GM18499 (cell line): Measurements from ENCODE around the gene DPM1.
"Not testable (repeated sequence)": the region's sequence is repeated elsewhere in the genome, so short reads cannot be mapped to it uniquely, and the experiment has no call there.

ENCODE experiments used
- ATAC-seq: cut with Tn5 transposase; IDR thresholded peaks from one replicate; pipeline ENCODE4 v1.9.1; 2021; ENCODE audit warnings: moderate number of reproducible peaks; ENCODE audit not compliant: insufficient read depth, unreplicated experiment

Gene DPM1

GRCh38 chr20:50980851-50981713 lies 22.8 kb upstream of the DPM1 start:
- no peak for ATAC-seq

GRCh38 chr20:50980071-50980681 lies 21.8 kb upstream of the DPM1 start:
- ATAC-seq, result no peak

GRCh38 chr20:50978533-50978932 lies 20.2 kb upstream of the DPM1 start:
- ATAC-seq, result not testable (repeated sequence)

GRCh38 chr20:50977066-50978021 lies 19.0 kb upstream of the DPM1 start:
- ATAC-seq, result no peak

- ATAC-seq, result no peak
Observed at GRCh38 chr20:50975701-50976330, 17.5 kb upstream of the DPM1 start.

GRCh38 chr20:50969912-50970311 lies 11.6 kb upstream of the DPM1 start:
- no peak for ATAC-seq

DNA sequence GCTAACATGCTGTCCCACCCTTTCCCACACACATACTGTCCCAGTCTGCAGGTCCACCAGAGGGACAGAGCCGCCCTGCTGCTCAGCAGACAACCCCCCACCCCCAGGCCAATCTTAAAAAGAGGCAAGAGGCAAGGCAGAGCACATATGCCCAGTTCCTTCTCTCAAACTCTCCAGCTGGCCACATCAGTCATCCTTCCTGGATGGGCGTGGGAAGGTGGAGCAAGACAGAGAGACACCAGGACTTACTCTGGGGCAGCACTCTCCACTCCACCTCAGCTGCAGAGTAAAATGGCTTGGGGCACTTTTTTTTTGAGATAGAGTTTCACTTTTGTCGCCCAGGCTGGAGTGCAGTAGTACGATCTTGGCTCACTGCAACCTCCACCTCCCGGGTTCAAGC lies 11.1 kb upstream of the DPM1 start:
- no peak for ATAC-seq

GRCh38 chr20:50968289-50968688 lies 10.0 kb upstream of the DPM1 start:
- ATAC-seq, result no peak

DNA sequence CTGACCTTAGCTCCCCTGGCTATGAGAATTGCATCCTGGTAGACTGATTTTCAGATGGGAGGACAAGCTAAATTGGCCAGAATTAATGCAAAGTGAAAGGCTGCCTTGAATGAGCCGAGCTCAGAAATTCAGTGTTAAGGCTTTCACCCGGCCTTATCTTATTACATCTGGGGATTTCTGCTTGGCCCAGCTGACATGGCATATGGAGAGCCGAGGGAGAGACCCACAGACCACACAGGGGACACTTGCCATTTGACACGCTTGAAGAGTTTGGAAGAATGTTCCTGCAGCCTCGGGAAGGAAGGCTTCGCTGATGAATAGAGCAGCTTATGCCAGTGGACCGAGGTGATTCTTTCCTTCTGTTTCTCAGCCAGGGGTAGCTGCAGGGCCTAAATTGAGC lies 9.3 kb upstream of the DPM1 start:
- ATAC-seq, result no peak

DNA sequence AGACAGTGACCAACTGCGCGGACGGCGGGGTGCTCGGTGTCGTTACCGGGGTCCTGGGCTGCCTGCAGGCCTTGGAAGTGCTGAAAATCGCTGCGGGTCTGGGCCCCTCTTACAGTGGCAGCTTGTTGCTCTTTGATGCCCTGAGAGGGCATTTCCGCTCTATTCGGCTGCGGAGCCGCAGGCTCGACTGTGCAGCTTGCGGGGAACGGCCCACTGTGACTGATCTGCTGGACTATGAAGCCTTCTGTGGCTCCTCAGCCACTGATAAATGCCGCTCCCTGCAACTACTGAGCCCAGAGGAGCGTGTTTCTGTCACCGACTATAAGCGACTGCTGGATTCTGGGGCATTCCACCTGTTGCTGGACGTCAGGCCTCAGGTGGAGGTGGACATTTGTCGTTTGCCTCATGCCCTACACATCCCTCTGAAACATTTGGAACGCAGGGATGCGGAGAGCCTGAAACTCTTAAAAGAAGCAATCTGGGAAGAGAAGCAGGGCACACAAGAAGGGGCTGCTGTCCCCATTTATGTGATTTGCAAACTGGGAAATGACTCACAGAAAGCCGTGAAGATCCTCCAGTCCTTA lies 1.3 kb upstream of the DPM1 start:
- ATAC-seq, result no peak

- ATAC-seq, result peak; percentile 40
Observed at GRCh38 chr20:50958615-50959542, 547 bp upstream of the DPM1 start, which contains the start of gene MOCS3. Gene MOCS3 (plus strand): TSS chr20:50958818. CDS start chr20:50958843, 25 bp downstream.

DNA sequence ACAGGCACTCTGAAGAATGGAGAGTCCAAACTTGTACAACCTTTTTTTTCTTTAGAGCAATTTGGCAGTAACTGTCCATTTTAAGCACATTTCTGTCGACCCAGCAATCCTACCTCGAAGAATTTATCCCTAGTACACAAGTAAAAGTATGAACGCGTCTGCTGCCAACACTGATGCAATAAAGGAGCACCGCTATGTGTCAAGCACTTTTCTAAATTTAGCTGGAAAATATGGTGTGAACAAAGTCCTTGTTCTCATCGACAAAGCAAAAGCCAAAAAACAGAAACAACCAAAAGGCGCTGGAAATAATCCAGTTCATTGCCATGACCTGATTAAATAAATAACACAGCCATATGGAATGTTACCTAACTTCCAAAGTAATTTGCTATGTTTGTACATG lies 1.1 kb downstream of the DPM1 start:
- ATAC-seq, result no peak

- no peak for ATAC-seq
Observed at GRCh38 chr20:50953821-50954220, 4.5 kb downstream of the DPM1 start.

- ATAC-seq, result no peak
Observed at GRCh38 chr20:50953196-50953595, 5.1 kb downstream of the DPM1 start.

GRCh38 chr20:50948132-50948785 lies 10.1 kb downstream of the DPM1 start:
- no peak for ATAC-seq

- no peak for ATAC-seq
Observed at GRCh38 chr20:50943069-50943468, 15.3 kb downstream of the DPM1 start.

DNA sequence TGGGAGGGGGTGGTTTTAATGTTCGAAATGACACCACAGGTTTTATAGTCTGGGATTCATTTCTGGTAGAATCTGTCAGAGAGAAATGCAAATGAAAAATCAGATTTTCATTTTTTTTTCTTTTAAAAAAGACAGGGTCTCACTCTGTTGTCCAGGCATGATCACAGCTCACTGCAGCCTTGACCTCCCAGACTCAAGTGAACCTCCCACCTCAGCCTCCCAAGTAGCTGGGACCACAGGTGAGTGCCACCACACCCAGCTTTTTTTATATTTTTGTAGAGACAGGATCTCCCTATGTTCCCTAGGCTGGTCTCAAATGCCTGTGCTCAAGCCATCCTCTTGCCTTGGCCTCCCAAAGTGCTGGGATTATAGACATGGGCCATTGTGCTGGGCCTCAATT lies 24.7 kb downstream of the DPM1 start:
- ATAC-seq, result no peak

- no peak for ATAC-seq
Observed at GRCh38 chr20:50932691-50933280, 25.5 kb downstream of the DPM1 start.
